CD14-positive monocyte (primary cell): Measurements from ENCODE around the gene APOL4. TPM values are rescaled to one million over a fixed set of nuclear protein-coding genes. Genes with fewer than 3 reads are reported as not detected.
A peak's percentile ranks its signal among the peaks of the same experiment; 100 is the strongest.

ENCODE experiments used
- DNase-seq, 3 donors: peaks; one replicate each; pipeline ENCODE4 v3.0.0-alpha.2; 2011 to 2022
- H2AFZ ChIP-seq: 2 replicates; pipeline ENCODE4 v1.6.0; 2012; ENCODE audit warnings: mild to moderate bottlenecking, low read depth, low read length, inconsistent platforms; ENCODE audit not compliant: insufficient read depth, poor library complexity, severe bottlenecking
- H3K27ac ChIP-seq, 2 donors: 1 replicate in 1 of 2; 2 replicates in 1 of 2; pipeline ENCODE4 v1.5.1; 2012 to 2013; ENCODE audit warnings: low read length in 2 of 2, control low read depth in 1 of 2, inconsistent platforms in 1 of 2, low read depth in 1 of 2, mild to moderate bottlenecking in 1 of 2
- H3K27me3 ChIP-seq, 2 donors: one replicate each; pipeline versions ENCODE4 v1.6.0 to v1.6.1; 2011 to 2013; ENCODE audit warnings: low read length in 2 of 2; ENCODE audit not compliant: control insufficient read depth in 2 of 2, insufficient read depth in 2 of 2
- H3K36me3 ChIP-seq, 2 donors: replicated peaks in 1 of 2; 1 replicate in 1 of 2; 2 replicates in 1 of 2; pipeline versions ENCODE4 v1.5.1 to v1.6.1; 2012 to 2013; ENCODE audit warnings: low read length in 2 of 2, control low read depth in 1 of 2, inconsistent platforms in 1 of 2, mild to moderate bottlenecking in 1 of 2; ENCODE audit not compliant: insufficient read depth in 2 of 2, control insufficient read depth in 1 of 2
- H3K4me1 ChIP-seq, 2 donors: 1 replicate in 1 of 2; 2 replicates in 1 of 2; pipeline versions ENCODE4 v1.5.1 to v1.6.1; 2012 to 2013; ENCODE audit warnings: low read length in 2 of 2, control low read depth in 1 of 2, inconsistent platforms in 1 of 2, mild to moderate bottlenecking in 1 of 2, moderate library complexity in 1 of 2; ENCODE audit not compliant: insufficient read depth in 2 of 2, control insufficient read depth in 1 of 2
- H3K4me2 ChIP-seq: replicated peaks from 2 replicates; pipeline ENCODE3; 2012; ENCODE audit warnings: low read length, moderate library complexity, mild to moderate bottlenecking; ENCODE audit not compliant: poor library complexity, severe bottlenecking; ENCODE audit errors: extremely low read depth
- H3K4me3 ChIP-seq, 3 experiments: fragments of 200-600 bp in 1 of 3; sonication (generic) in 1 of 3; replicated peaks in 1 of 3; 1 replicate in 2 of 3; 2 replicates in 1 of 3; pipeline ENCODE4 v1.5.1; 2011 to 2013; ENCODE audit warnings: low read length in 3 of 3, mild to moderate bottlenecking in 3 of 3, control low read depth in 2 of 3, low read depth in 2 of 3, inconsistent platforms in 1 of 3, moderate library complexity in 1 of 3
- H3K79me2 ChIP-seq: 2 replicates; pipeline ENCODE4 v1.6.0; 2012; ENCODE audit warnings: mild to moderate bottlenecking, control low read depth, inconsistent platforms, low read length, moderate library complexity; ENCODE audit not compliant: insufficient read depth
- H3K9ac ChIP-seq: 2 replicates; pipeline ENCODE4 v1.6.0; 2017; ENCODE audit warnings: low read length, mild to moderate bottlenecking; ENCODE audit not compliant: insufficient read depth, poor library complexity, severe bottlenecking
- H3K9me3 ChIP-seq, 2 donors: replicated peaks in 1 of 2; 1 replicate in 1 of 2; 2 replicates in 1 of 2; pipeline versions ENCODE4 v1.5.1 to v1.6.1; 2012 to 2013; ENCODE audit warnings: low read length in 2 of 2, control low read depth in 1 of 2; ENCODE audit not compliant: control insufficient read depth in 1 of 2, insufficient read depth in 1 of 2
- H4K20me1 ChIP-seq: 2 replicates; pipeline ENCODE4 v1.6.0; 2012; ENCODE audit warnings: mild to moderate bottlenecking, low read length, control low read depth, moderate library complexity; ENCODE audit not compliant: insufficient read depth
- H3K27ac Mint-ChIP-seq, 7 donors: one replicate each; pipeline ENCODE4 v1.8.0; 2020; ENCODE audit warnings: mild to moderate bottlenecking in 7 of 7, mixed read lengths in 7 of 7, moderate library complexity in 6 of 7, inconsistent platforms in 2 of 7
- H3K27me3 Mint-ChIP-seq, 3 donors: one replicate each; pipeline ENCODE4 v1.8.0; 2021 to 2022; ENCODE audit warnings: low read depth in 3 of 3, mild to moderate bottlenecking in 3 of 3, mixed read lengths in 3 of 3, moderate library complexity in 3 of 3, inconsistent platforms in 1 of 3
- H3K36me3 Mint-ChIP-seq, 2 donors: one replicate each; pipeline ENCODE4 v1.8.0; 2020; ENCODE audit warnings: mixed read lengths in 2 of 2, inconsistent platforms in 1 of 2, mild to moderate bottlenecking in 1 of 2
- H3K4me1 Mint-ChIP-seq: one replicate; pipeline ENCODE4 v1.8.0; 2020; ENCODE audit warnings: mild to moderate bottlenecking, mixed read lengths
- H3K4me3 Mint-ChIP-seq, 2 donors: one replicate each; pipeline ENCODE4 v1.8.0; 2020; ENCODE audit warnings: mild to moderate bottlenecking in 2 of 2, mixed read lengths in 2 of 2, moderate library complexity in 1 of 2
- H3K9me3 Mint-ChIP-seq, 7 donors: one replicate each; pipeline ENCODE4 v1.8.0; 2020 to 2022; ENCODE audit warnings: mixed read lengths in 7 of 7, mild to moderate bottlenecking in 6 of 7, moderate library complexity in 6 of 7, inconsistent platforms in 2 of 7
- CTCF ChIP-seq: fragments of 200-600 bp; IDR thresholded peaks from one replicate; pipeline ENCODE4 v1.8.0; 2022; ENCODE audit warnings: antibody characterized with exemption, mild to moderate bottlenecking
- WGBS: methylation state at CpG from one replicate; pipeline ENCODE4 v1.1.5; 2013; ENCODE audit warnings: missing lambda C conversion rate; ENCODE audit not compliant: insufficient coverage; 5-methylcytosine and 5-hydroxymethylcytosine counted together
- intact Hi-C, 2 donors: fragments of 100-400 bp; cut with micrococcal nuclease; formaldehyde crosslinking; loops; one replicate each; pipeline versions ENCODE4 v1.15.0 to v1.15.1; 2023
- polyA plus RNA-seq, 3 donors: library from polyadenylated mRNA; depleted of rRNA in 1 of 3; unstranded in 2 of 3; stranded (reverse) in 1 of 3; fragments of 300-500 nt in 2 of 3; fragments of >200 nt in 1 of 3; fragmentation: Illumina TruSeq in 2 of 3; gene quantifications; 1 replicate in 2 of 3; 2 replicates in 1 of 3; pipeline ENCODE4 v1.2.3, GENCODE V29; 2012 to 2021

Gene APOL4
- polyA plus RNA-seq, 3 donors: 0.51 to 1.4 (median 0.71) TPM

- Histone ChIP-seq H3K4me2 (peak overlapping the region; percentile 65), H3K36me3 (no peaks in the 10 kb centered on the region), H3K79me2 (peaks cover 18% of the 10 kb centered on the region), H3K4me1 (peaks cover 70 to 72% of the 10 kb centered on the region in 2 donors), H3K9me3 (peaks cover 0 to 5% of the 10 kb centered on the region in 2 donors), H3K27ac (peak overlapping the region; percentile 71 to 97), H3K9ac (peak overlapping the region; percentile 23), H4K20me1 (no peaks in the 10 kb centered on the region), H3K4me3 (peak overlapping the region in 1 of 3 experiments; percentile 62), H3K27me3 (no peaks in the 10 kb centered on the region), H2AFZ (no peak overlapping the region)
- Mint-ChIP-seq H3K27ac (peak overlapping the region; percentile 91 to 99 (median 97)), H3K4me3 (peak overlapping the region in 1 of 2 donors; percentile 73), H3K9me3 (peaks cover 0 to 5% (median 2%) of the 10 kb centered on the region in 7 donors), H3K36me3 (peaks cover 0 to 3% of the 10 kb centered on the region in 2 donors), H3K27me3 (no peaks in the 10 kb centered on the region), H3K4me1 (peaks cover 75% of the 10 kb centered on the region)
- no peak for TF ChIP-seq CTCF
- WGBS: no CpG with 5 or more reads among the region's 2 CpGs
- no peak for DNase-seq
- intact Hi-C loops: no loop called here
Observed at GRCh38 chr22:36165141-36165540, 36.5 kb downstream of the APOL4 start.

GRCh38 chr22:36164621-36165020 lies 37.0 kb downstream of the APOL4 start:
- Histone ChIP-seq H3K27me3 (no peaks in the 10 kb centered on the region), H3K4me3 (peak overlapping the region in 2 of 3 experiments; percentile 19 to 62), H3K4me1 (peaks cover 75 to 77% of the 10 kb centered on the region in 2 donors), H3K9me3 (peaks cover 0 to 5% of the 10 kb centered on the region in 2 donors), H4K20me1 (no peaks in the 10 kb centered on the region), H3K79me2 (peaks cover 23% of the 10 kb centered on the region), H3K9ac (peak overlapping the region; percentile 23), H3K4me2 (peak overlapping the region; percentile 65), H2AFZ (no peak overlapping the region), H3K27ac (peak overlapping the region; percentile 71 to 97), H3K36me3 (no peaks in the 10 kb centered on the region)
- 0% methylated on average over 1 of the region's 1 CpG for WGBS
- Mint-ChIP-seq H3K36me3 (peaks cover 2 to 5% of the 10 kb centered on the region in 2 donors), H3K27ac (peak overlapping the region; percentile 91 to 99 (median 97)), H3K4me3 (peak overlapping the region; percentile 58 to 84), H3K9me3 (peaks cover 0 to 5% (median 2%) of the 10 kb centered on the region in 7 donors), H3K4me1 (peaks cover 80% of the 10 kb centered on the region), H3K27me3 (no peaks in the 10 kb centered on the region)
- DNase-seq: peak; percentile 85 to 97 (median 91)
- intact Hi-C loops: no loop called here
- TF ChIP-seq CTCF: no peak
